ENCODE data around the gene TBC1D10A.

DNA sequence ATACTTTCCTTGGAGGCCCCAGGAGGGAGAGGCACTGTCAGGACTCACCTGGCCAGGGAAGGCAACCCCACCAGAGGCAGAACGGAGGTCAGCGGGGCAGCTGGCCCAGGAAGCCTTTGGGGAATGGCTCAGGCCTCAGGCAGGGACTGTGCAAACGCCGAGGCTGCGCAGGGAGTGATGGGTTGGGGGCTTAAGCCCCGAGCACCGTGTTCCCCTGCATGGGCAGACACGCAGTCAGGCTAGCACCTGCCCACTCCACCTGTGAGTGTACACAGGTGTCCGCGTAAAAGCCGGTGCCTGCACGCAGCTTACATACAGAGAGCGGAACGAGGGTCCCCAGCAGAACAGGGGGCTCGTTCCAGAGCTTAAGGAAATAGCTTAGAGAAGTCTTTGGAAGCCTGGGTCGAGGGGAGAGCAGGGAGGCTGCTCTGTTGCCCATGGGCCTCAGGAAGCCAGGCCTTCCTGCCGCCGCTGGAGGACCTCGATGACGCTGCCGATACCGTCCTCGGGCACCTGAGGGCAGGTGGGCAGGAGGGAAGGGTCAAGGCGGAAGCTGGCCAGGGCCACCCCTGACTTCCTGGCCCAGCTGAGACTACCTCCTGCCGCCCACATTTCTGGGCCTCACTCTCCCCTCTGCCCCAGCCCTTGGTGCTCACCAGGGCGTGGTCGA is 41.4 kb downstream of the TBC1D10A start:
- TF ChIP-seq, protein P1, sequence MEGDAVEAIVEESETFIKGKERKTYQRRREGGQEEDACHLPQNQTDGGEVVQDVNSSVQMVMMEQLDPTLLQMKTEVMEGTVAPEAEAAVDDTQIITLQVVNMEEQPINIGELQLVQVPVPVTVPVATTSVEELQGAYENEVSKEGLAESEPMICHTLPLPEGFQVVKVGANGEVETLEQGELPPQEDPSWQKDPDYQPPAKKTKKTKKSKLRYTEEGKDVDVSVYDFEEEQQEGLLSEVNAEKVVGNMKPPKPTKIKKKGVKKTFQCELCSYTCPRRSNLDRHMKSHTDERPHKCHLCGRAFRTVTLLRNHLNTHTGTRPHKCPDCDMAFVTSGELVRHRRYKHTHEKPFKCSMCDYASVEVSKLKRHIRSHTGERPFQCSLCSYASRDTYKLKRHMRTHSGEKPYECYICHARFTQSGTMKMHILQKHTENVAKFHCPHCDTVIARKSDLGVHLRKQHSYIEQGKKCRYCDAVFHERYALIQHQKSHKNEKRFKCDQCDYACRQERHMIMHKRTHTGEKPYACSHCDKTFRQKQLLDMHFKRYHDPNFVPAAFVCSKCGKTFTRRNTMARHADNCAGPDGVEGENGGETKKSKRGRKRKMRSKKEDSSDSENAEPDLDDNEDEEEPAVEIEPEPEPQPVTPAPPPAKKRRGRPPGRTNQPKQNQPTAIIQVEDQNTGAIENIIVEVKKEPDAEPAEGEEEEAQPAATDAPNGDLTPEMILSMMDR (IDR thresholded peaks at IDR 0.05) = no peak
- TF ChIP-seq POLR2A (IDR thresholded peaks at IDR 0.05) (no peak), POLR2AphosphoS5 (IDR thresholded peaks at IDR 0.05) (no peak)
